ENCODE data around the gene AP2B1.
"Not testable (repeated sequence)": the region's sequence is repeated elsewhere in the genome, so short reads cannot be mapped to it uniquely, and the experiment has no call there.

Gene AP2B1

GRCh38 chr17:35596530-35597233 lies 9.6 kb downstream of the AP2B1 start:
- Histone ChIP-seq H3K27me3 (ENCODE audit: control insufficient read depth in 2 of 2, insufficient read depth in 2 of 2, low read length in 2 of 2) (no peaks in the 10 kb centered on the region), H3K4me1 (ENCODE audit: control insufficient read depth in 2 of 2, insufficient read depth in 2 of 2, low read length in 2 of 2) (no peaks in the 10 kb centered on the region), H3K4me3 (ENCODE audit: low read length in 2 of 2) (no peak overlapping the region), H3K9me3 (ENCODE audit: control insufficient read depth in 2 of 2, low read length in 2 of 2) (no peaks in the 10 kb centered on the region), H3K9ac (ENCODE audit: low read depth in 1 of 2, low read length in 2 of 2) (no peak overlapping the region), H3K36me3 (ENCODE audit: control insufficient read depth in 2 of 2, insufficient read depth in 2 of 2, low read length in 2 of 2) (peaks cover 29 to 41% of the 10 kb centered on the region in 2 donors), H3K27ac (ENCODE audit: low read depth in 2 of 2, low read length in 2 of 2) (no peak overlapping the region)

GRCh38 chr17:35597604-35598003 lies 10.5 kb downstream of the AP2B1 start:
- no peaks in the 10 kb centered on the region for H3K4me1 ChIP-seq (ENCODE audit: control insufficient read depth in 2 of 2, insufficient read depth in 2 of 2, low read length in 2 of 2)
- H3K9ac ChIP-seq (ENCODE audit: low read depth in 1 of 2, low read length in 2 of 2), result no peak overlapping the region
- no peaks in the 10 kb centered on the region for H3K9me3 ChIP-seq (ENCODE audit: control insufficient read depth in 2 of 2, low read length in 2 of 2)
- peaks cover 31 to 41% of the 10 kb centered on the region in 2 donors for H3K36me3 ChIP-seq (ENCODE audit: control insufficient read depth in 2 of 2, insufficient read depth in 2 of 2, low read length in 2 of 2)
- H3K27ac ChIP-seq (ENCODE audit: low read depth in 2 of 2, low read length in 2 of 2), result no peak overlapping the region
- no peak overlapping the region for H3K4me3 ChIP-seq (ENCODE audit: low read length in 2 of 2)
- no peaks in the 10 kb centered on the region for H3K27me3 ChIP-seq (ENCODE audit: control insufficient read depth in 2 of 2, insufficient read depth in 2 of 2, low read length in 2 of 2)

DNA sequence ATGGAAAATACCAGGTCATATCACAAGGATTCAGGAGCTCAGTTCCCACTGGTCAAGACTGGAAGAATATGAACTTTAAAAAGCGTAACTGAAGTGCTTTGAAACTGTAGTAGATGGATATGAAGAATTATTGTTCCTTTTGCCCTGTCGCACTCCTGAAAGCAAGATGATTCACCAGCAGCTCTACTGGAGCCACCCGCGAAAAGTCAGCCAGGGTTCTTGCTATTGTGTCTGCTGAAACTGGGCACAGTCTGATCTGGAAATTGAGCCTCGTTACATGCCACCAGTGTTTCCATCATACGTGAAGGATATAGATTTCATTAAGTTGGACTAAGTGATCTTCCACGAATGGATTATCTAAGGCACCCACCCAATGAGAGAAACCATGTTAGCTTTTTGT lies 16.6 kb downstream of the AP2B1 start:
- Histone ChIP-seq H3K36me3 (ENCODE audit: control insufficient read depth in 2 of 2, insufficient read depth in 2 of 2, low read length in 2 of 2) (peaks cover 40 to 43% of the 10 kb centered on the region in 2 donors), H3K27ac (ENCODE audit: low read depth in 2 of 2, low read length in 2 of 2) (no peak overlapping the region), H3K9ac (ENCODE audit: low read depth in 1 of 2, low read length in 2 of 2) (no peak overlapping the region), H3K4me1 (ENCODE audit: control insufficient read depth in 2 of 2, insufficient read depth in 2 of 2, low read length in 2 of 2) (no peaks in the 10 kb centered on the region), H3K4me3 (ENCODE audit: low read length in 2 of 2) (no peak overlapping the region), H3K27me3 (ENCODE audit: control insufficient read depth in 2 of 2, insufficient read depth in 2 of 2, low read length in 2 of 2) (no peaks in the 10 kb centered on the region), H3K9me3 (ENCODE audit: control insufficient read depth in 2 of 2, low read length in 2 of 2) (no peaks in the 10 kb centered on the region)

DNA sequence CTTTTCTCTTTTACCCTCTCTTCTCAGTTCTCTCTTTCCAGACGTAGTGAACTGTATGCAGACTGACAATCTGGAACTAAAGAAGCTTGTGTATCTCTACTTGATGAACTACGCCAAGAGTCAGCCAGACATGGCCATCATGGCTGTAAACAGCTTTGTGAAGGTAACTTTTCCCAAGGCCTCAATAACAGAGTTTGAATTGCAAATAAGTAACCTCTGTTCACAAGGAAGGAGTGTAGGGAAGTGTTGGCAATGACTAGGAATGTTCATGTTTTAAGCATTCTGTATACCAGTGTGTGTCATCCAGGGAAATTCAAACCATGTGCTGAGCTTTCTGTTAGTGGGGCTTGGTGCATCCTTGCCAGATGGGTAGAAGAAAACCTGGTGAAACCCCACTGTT lies 18.6 kb downstream of the AP2B1 start:
- Histone ChIP-seq H3K9me3 (ENCODE audit: control insufficient read depth in 2 of 2, low read length in 2 of 2) (no peaks in the 10 kb centered on the region), H3K27ac (ENCODE audit: low read depth in 2 of 2, low read length in 2 of 2) (no peak overlapping the region), H3K36me3 (ENCODE audit: control insufficient read depth in 2 of 2, insufficient read depth in 2 of 2, low read length in 2 of 2) (peaks cover 43 to 49% of the 10 kb centered on the region in 2 donors), H3K4me1 (ENCODE audit: control insufficient read depth in 2 of 2, insufficient read depth in 2 of 2, low read length in 2 of 2) (no peaks in the 10 kb centered on the region), H3K27me3 (ENCODE audit: control insufficient read depth in 2 of 2, insufficient read depth in 2 of 2, low read length in 2 of 2) (no peaks in the 10 kb centered on the region), H3K9ac (ENCODE audit: low read depth in 1 of 2, low read length in 2 of 2) (no peak overlapping the region), H3K4me3 (ENCODE audit: low read length in 2 of 2) (no peak overlapping the region)

DNA sequence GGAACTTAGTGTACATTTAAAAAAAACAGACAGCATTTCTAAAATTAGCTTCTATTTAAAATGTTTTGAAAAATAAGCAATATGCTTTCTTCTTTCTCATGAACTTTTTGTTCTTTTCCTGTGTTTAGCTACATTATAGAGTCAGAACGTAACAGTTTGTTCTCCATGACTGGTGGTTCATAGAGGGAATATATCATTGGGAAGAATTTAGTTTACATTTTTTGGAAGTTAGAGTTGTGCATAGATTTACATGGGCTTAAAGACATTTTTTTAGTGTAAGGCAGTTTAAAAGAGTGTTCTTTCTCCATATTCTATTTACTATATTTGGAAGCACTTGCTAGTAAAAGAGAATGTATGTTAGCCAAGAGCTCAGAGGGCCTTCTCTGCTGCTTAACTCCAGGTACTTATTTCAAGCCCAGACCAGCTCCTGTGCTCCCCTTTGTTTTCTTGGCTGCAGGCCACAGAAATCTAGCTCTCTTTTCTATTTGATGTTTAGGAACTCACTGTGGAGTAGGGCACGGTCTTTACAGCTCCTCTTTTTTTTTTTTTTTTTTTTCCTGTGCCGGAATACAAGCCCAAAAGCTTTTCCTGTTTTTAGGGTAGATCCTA lies 20.2 kb downstream of the AP2B1 start:
- H3K27me3 ChIP-seq (ENCODE audit: control insufficient read depth in 2 of 2, insufficient read depth in 2 of 2, low read length in 2 of 2), result no peaks in the 10 kb centered on the region
- H3K9ac ChIP-seq (ENCODE audit: low read depth in 1 of 2, low read length in 2 of 2), result no peak overlapping the region
- H3K27ac ChIP-seq (ENCODE audit: low read depth in 2 of 2, low read length in 2 of 2), result no peak overlapping the region
- H3K36me3 ChIP-seq (ENCODE audit: control insufficient read depth in 2 of 2, insufficient read depth in 2 of 2, low read length in 2 of 2), result peaks cover 45 to 51% of the 10 kb centered on the region in 2 donors
- no peaks in the 10 kb centered on the region for H3K4me1 ChIP-seq (ENCODE audit: control insufficient read depth in 2 of 2, insufficient read depth in 2 of 2, low read length in 2 of 2)
- H3K9me3 ChIP-seq (ENCODE audit: control insufficient read depth in 2 of 2, low read length in 2 of 2), result no peaks in the 10 kb centered on the region
- H3K4me3 ChIP-seq (ENCODE audit: low read length in 2 of 2), result no peak overlapping the region

GRCh38 chr17:35609831-35610230 lies 22.7 kb downstream of the AP2B1 start:
- H3K36me3 ChIP-seq (ENCODE audit: control insufficient read depth in 2 of 2, insufficient read depth in 2 of 2, low read length in 2 of 2), result peaks cover 45% of the 10 kb centered on the region in 2 donors

GRCh38 chr17:35610746-35611145 lies 23.6 kb downstream of the AP2B1 start:
- H3K4me1 ChIP-seq (ENCODE audit: control insufficient read depth in 2 of 2, insufficient read depth in 2 of 2, low read length in 2 of 2); H3K27me3 ChIP-seq (ENCODE audit: control insufficient read depth in 2 of 2, insufficient read depth in 2 of 2, low read length in 2 of 2); H3K9ac ChIP-seq (ENCODE audit: low read depth in 1 of 2, low read length in 2 of 2); H3K4me3 ChIP-seq (ENCODE audit: low read length in 2 of 2); H3K9me3 ChIP-seq (ENCODE audit: control insufficient read depth in 2 of 2, low read length in 2 of 2); H3K27ac ChIP-seq (ENCODE audit: low read depth in 2 of 2, low read length in 2 of 2): not testable (repeated sequence)
- peaks cover 41 to 45% of the 10 kb centered on the region in 2 donors for H3K36me3 ChIP-seq (ENCODE audit: control insufficient read depth in 2 of 2, insufficient read depth in 2 of 2, low read length in 2 of 2)

More at GRCh38 chr17:35609831-35610230, 22.7 kb downstream of the AP2B1 start:
- Histone ChIP-seq H3K4me1 (ENCODE audit: control insufficient read depth in 2 of 2, insufficient read depth in 2 of 2, low read length in 2 of 2) (no peaks in the 10 kb centered on the region), H3K9ac (ENCODE audit: low read depth in 1 of 2, low read length in 2 of 2) (no peak overlapping the region), H3K9me3 (ENCODE audit: control insufficient read depth in 2 of 2, low read length in 2 of 2) (no peaks in the 10 kb centered on the region), H3K27ac (ENCODE audit: low read depth in 2 of 2, low read length in 2 of 2) (no peak overlapping the region), H3K4me3 (ENCODE audit: low read length in 2 of 2) (no peak overlapping the region), H3K27me3 (ENCODE audit: control insufficient read depth in 2 of 2, insufficient read depth in 2 of 2, low read length in 2 of 2) (no peaks in the 10 kb centered on the region)

DNA sequence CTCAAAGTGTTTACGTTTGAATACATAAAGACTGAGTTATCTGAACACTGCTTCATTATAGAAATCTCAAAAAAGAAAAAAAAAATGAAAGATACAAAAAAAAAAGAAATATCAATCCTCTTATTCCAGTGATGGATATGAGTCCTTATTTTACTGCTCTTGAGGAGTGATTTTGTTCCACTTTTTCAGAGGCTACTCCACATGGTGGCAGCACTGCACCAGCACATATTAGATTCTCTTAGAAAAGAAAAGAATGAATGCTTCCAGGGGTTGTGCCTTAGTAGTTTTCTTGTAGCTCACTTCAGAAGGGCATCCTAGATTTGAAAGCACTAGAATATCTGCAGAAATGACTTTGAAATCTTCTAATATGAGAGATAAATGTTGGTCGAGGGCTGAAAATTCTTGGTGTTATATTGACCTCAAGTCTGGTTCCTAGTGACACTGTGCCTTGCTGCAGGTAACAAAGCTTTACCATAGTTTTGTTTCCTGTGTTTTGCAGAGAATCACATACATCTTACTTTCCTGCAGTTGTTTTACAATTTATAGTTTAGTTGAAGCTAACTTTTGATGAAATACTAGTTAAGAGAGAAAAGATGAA lies 25.9 kb downstream of the AP2B1 start:
- Histone ChIP-seq H3K4me1 (ENCODE audit: control insufficient read depth in 2 of 2, insufficient read depth in 2 of 2, low read length in 2 of 2) (peaks cover 0 to 2% of the 10 kb centered on the region in 2 donors), H3K9ac (ENCODE audit: low read depth in 1 of 2, low read length in 2 of 2) (no peak overlapping the region), H3K9me3 (ENCODE audit: control insufficient read depth in 2 of 2, low read length in 2 of 2) (no peaks in the 10 kb centered on the region), H3K27ac (ENCODE audit: low read depth in 2 of 2, low read length in 2 of 2) (no peak overlapping the region), H3K27me3 (ENCODE audit: control insufficient read depth in 2 of 2, insufficient read depth in 2 of 2, low read length in 2 of 2) (no peaks in the 10 kb centered on the region), H3K4me3 (ENCODE audit: low read length in 2 of 2) (no peak overlapping the region), H3K36me3 (ENCODE audit: control insufficient read depth in 2 of 2, insufficient read depth in 2 of 2, low read length in 2 of 2) (peaks cover 24 to 39% of the 10 kb centered on the region in 2 donors)

- no peaks in the 10 kb centered on the region for H3K9me3 ChIP-seq (ENCODE audit: control insufficient read depth in 2 of 2, low read length in 2 of 2)
- no peaks in the 10 kb centered on the region for H3K27me3 ChIP-seq (ENCODE audit: control insufficient read depth in 2 of 2, insufficient read depth in 2 of 2, low read length in 2 of 2)
- H3K9ac ChIP-seq (ENCODE audit: low read depth in 1 of 2, low read length in 2 of 2), result no peak overlapping the region
- peaks cover 0 to 6% of the 10 kb centered on the region in 2 donors for H3K4me1 ChIP-seq (ENCODE audit: control insufficient read depth in 2 of 2, insufficient read depth in 2 of 2, low read length in 2 of 2)
- H3K36me3 ChIP-seq (ENCODE audit: control insufficient read depth in 2 of 2, insufficient read depth in 2 of 2, low read length in 2 of 2), result peaks cover 10 to 29% of the 10 kb centered on the region in 2 donors
- H3K4me3 ChIP-seq (ENCODE audit: low read length in 2 of 2), result no peak overlapping the region
- H3K27ac ChIP-seq (ENCODE audit: low read depth in 2 of 2, low read length in 2 of 2), result no peak overlapping the region
Observed at GRCh38 chr17:35614810-35615209, 27.7 kb downstream of the AP2B1 start.

- Histone ChIP-seq H3K4me3 (ENCODE audit: low read length in 2 of 2) (no peak overlapping the region), H3K27me3 (ENCODE audit: control insufficient read depth in 2 of 2, insufficient read depth in 2 of 2, low read length in 2 of 2) (no peaks in the 10 kb centered on the region), H3K9ac (ENCODE audit: low read depth in 1 of 2, low read length in 2 of 2) (no peak overlapping the region), H3K36me3 (ENCODE audit: control insufficient read depth in 2 of 2, insufficient read depth in 2 of 2, low read length in 2 of 2) (peaks cover 4 to 22% of the 10 kb centered on the region in 2 donors), H3K9me3 (ENCODE audit: control insufficient read depth in 2 of 2, low read length in 2 of 2) (no peaks in the 10 kb centered on the region), H3K27ac (ENCODE audit: low read depth in 2 of 2, low read length in 2 of 2) (no peak overlapping the region), H3K4me1 (ENCODE audit: control insufficient read depth in 2 of 2, insufficient read depth in 2 of 2, low read length in 2 of 2) (peaks cover 0 to 6% of the 10 kb centered on the region in 2 donors)
Observed at GRCh38 chr17:35616536-35616935, 29.4 kb downstream of the AP2B1 start.
